T47D (cell line): ENCODE measurements around the gene ARL3.
"Not testable (repeated sequence)": the region's sequence is repeated elsewhere in the genome, so short reads cannot be mapped to it uniquely, and the experiment has no call there.

Experiments
- DNase-seq, 2 experiments: peaks; one replicate each; pipeline versions ENCODE4 v3.0.0 to v3.0.0-alpha.2; 2011 to 2012; ENCODE audit warnings: low read depth in 1 of 2, low spot score in 1 of 2
- JUND ChIP-seq: IDR thresholded peaks from 2 replicates; pipeline ENCODE4 v1.6.1; 2012; ENCODE audit warnings: low read depth
- in situ Hi-C: cut with HindIII; loops from 2 replicates; pipeline ENCODE4 v1.10.0; 2016; ENCODE audit warnings: low sequenced_read_pairs, low pct_unique_long_range_greater_than_20kb

The ARL3 gene

GRCh38 chr10:102670871-102671434 is 43.2 kb downstream of the ARL3 start:
- no peak for DNase-seq
- in situ Hi-C loops, result no loop called here
- no peak for TF ChIP-seq JUND

GRCh38 chr10:102670065-102670670 is 44.0 kb downstream of the ARL3 start:
- in situ Hi-C loops, result no loop called here
- TF ChIP-seq JUND, result no peak
- DNase-seq, result no peak

- TF ChIP-seq JUND, result no peak
- in situ Hi-C loops, result no loop called here
- DNase-seq, result peak in 1 of 2 experiments; percentile 2
These were observed 44.8 kb downstream of the ARL3 start for GRCh38 chr10:102669206-102670064.

- peak in 1 of 2 experiments; percentile 0 for DNase-seq
- TF ChIP-seq JUND, result no peak
- in situ Hi-C loops, result no loop called here
These were observed 45.7 kb downstream of the ARL3 start for GRCh38 chr10:102668326-102669107.

GRCh38 chr10:102667411-102667810 is 46.8 kb downstream of the ARL3 start:
- in situ Hi-C loops, DNase-seq: not testable (repeated sequence)

- in situ Hi-C loops, result no loop called here
- no peak for TF ChIP-seq JUND
- DNase-seq, result no peak
These were observed 48.2 kb downstream of the ARL3 start for GRCh38 chr10:102665904-102666509.

- TF ChIP-seq JUND, result no peak
- in situ Hi-C loops, result no loop called here
These were observed 52.6 kb downstream of the ARL3 start for GRCh38 chr10:102661658-102662028.

GRCh38 chr10:102660888-102661657 is 53.1 kb downstream of the ARL3 start:
- in situ Hi-C loops, result no loop called here
- no peak for TF ChIP-seq JUND
- no peak for DNase-seq

More at GRCh38 chr10:102661658-102662028, 52.6 kb downstream of the ARL3 start:
- DNase-seq, result no peak

GRCh38 chr10:102658802-102659201 is 55.4 kb downstream of the ARL3 start:
- TF ChIP-seq JUND, result no peak
- no peak for DNase-seq
- in situ Hi-C loops, result no loop called here

GRCh38 chr10:102657984-102658724 is 56.0 kb downstream of the ARL3 start:
- no peak for TF ChIP-seq JUND
- DNase-seq, result peak; percentile 90 to 96
- in situ Hi-C loops, result no loop called here

- peak in 1 of 2 experiments; percentile 65 for DNase-seq
- no peak for TF ChIP-seq JUND
- in situ Hi-C loops, result no loop called here
These were observed 56.7 kb downstream of the ARL3 start for GRCh38 chr10:102657451-102657850.
